Prostate gland (tissue), 2 donors: ENCODE measurements around the gene USP8.

ENCODE experiments used
- CTCF ChIP-seq, 4 experiments: fragments of 200-600 bp in 2 of 4; fragments of 450-650 bp in 2 of 4; sonication (generic) in 2 of 4; IDR thresholded peaks; 1 replicate in 3 of 4; 2 replicates in 1 of 4; pipeline ENCODE4 v1.5.1; 2016 to 2019; ENCODE audit warnings: antibody characterized with exemption in 4 of 4, mild to moderate bottlenecking in 2 of 4, moderate library complexity in 2 of 4
- POLR2A ChIP-seq: fragments of 450-650 bp; IDR thresholded peaks from one replicate; pipeline ENCODE4 v1.6.1; 2016; ENCODE audit warnings: antibody characterized with exemption, mild to moderate bottlenecking
- POLR2AphosphoS5 ChIP-seq: sonication (generic); formaldehyde crosslinking; IDR thresholded peaks from one replicate; pipeline ENCODE4 v1.6.1; 2017; ENCODE audit warnings: antibody characterized with exemption

GRCh38 chr15:50416890-50417289 lies 7.3 kb upstream of the USP8 start:
- TF ChIP-seq CTCF (IDR thresholded peaks at IDR 0.05) (no peak), POLR2A (no peak), POLR2AphosphoS5 (no peak)
